OCI-M2 (cell line): ENCODE measurements around the gene RAMP3.
"Not testable (repeated sequence)": the region's sequence is repeated elsewhere in the genome, so short reads cannot be mapped to it uniquely, and the experiment has no call there.

ENCODE experiments used
- DNase-seq: peaks from one replicate; lab custom pipeline; 2025; ENCODE audit not compliant: unreplicated experiment; lab: John Stamatoyannopoulos, UW

The RAMP3 gene, protein sequence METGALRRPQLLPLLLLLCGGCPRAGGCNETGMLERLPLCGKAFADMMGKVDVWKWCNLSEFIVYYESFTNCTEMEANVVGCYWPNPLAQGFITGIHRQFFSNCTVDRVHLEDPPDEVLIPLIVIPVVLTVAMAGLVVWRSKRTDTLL

DNA sequence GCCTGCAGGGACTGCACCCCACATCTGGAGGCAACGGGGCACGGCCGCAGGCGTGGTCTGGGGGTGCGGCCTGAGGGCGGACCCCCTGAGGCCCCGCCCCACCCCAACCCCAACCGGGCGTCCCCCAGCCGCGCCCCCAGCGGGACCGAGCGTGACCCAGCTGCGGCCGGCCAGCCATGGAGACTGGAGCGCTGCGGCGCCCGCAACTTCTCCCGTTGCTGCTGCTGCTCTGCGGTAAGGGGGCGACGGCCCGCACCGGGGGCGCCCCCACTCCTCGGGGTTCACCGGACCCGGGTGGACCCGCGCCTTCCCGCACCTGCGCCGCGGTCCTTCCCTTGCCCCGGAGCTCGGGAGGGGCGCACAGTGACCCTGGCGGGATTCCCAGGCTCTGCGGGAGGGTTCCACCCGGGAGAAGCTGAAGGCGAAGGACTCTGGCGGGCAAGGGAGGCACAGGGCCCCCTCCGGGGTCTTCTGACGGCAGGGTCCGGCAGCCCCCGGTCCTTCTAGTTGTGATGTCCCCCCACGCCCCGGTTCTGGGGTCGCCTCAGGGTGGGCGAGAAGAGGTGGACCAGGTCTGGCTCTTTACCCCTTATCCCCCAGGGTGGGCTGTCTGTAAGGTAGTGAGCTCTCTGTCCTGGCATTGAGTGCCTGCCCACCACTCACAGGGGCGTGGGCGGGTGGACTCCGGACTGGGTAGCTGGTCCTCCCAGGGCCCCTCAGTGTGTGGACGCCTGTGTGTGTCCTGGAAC is at the start of gene RAMP3:
TSS of gene RAMP3 (plus strand) at position 139 of the 749 bp plus-strand sequence. CDS start at position 177, 38 bp downstream.
- no peak for DNase-seq

DNA sequence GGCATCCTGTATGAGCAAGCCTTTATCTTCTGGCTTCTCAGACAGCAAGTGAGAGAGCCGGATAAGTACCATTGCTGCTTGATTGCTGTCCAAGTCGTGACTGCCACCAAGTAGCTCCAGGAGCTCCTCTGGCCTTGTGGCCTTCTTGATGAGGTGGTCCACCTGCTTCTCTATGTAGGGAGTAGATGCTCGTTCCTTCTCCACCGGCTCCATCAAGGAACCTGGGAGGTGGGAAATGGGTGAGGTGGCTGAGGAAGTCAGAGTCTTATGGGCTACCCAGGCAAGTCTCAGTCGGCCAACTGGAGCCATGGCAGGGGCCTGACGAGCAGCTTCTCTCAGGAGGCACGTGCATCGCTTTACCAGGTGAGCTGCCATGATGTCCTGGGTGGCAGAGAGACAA is 48.7 kb upstream of the RAMP3 start:
- DNase-seq: no peak

DNA sequence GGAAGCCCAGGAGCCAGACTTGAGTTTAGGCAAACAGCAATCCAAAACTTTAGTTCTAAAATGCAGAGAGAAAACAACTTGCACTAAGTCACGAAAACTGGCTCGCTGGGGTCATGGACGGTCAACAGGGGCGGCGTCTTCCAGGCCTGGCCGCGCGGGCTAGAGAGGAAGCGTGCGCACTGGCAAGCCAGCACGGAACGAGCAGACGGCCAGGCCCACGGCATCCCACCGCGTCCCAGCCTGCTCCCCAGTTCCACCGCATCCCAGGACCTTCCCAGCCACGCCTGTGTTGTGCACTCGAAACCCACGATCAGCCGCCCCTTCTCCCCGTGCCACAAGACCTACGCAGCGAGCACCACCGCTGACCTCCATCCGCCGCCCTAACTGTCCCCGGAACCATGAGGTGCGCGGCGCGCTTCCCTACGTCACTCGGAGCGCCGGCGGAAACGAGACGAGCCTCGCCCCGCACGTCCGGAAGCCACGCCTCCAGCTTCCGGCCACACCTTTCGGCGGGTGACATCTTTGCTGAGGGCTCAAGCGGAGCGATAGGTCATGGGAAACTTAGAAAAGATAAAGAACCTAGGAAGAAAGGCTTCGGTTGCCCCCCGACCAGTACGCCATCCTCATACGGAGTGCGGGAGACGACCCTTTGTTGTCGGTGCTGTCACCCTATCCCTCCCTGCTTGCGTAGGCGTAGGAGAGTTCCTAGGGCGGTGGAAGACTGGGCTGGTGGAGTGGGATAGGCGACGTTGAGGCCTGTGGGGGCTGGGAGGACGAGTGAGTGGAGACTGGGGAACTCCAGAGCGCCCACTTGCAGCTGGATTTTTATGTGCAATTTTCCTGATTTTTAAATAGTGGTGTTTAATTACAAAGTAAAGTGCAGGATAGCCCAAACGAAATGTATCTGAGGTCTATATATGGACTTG is 46.0 kb upstream of the RAMP3 start, which contains the start of gene TBRG4:
TSS of gene TBRG4 (minus strand) at position 400 of the 926 bp plus-strand sequence. CDS start 2,460 bp downstream, outside the sequence.
- DNase-seq: peak; percentile 19

DNA sequence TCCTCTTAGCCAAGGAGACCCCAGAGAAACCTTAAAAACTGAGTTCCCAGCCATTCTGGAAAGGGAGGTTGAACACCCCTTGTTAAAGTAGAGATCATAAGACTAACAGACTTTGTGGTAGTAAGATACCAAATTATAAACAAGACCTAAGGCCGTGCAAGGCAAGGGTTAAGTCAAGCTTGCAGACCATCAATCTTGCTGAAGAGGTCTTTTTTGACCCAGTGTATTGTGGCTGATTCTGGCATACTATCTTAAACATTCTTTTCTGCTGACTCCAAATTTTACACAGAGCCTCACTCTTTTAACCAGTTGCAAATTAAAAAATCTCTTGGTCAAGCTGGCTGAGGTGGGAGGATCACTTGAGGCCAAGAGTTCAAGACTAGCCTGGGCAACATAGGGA is 44.9 kb upstream of the RAMP3 start:
- DNase-seq: no peak

DNA sequence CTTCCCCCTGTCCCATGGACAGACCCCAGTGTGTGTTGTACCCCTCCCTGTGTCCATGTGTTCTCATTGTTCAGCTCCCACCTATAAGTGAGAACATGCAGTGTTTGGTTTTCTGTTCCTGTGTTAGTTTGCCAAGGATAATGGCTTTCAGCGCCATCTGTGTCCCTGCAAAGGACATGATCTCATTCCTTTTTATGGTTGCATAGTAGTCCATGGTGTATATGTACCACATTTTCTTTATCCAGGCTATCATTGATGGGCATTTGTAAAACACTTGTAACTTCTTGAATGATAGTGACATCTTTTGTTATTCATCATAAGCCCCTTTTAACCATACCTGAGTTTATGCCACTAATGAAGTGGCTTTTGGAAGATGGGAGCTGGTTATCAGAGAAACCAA is 43.3 kb upstream of the RAMP3 start:
- not testable (repeated sequence) for DNase-seq

DNA sequence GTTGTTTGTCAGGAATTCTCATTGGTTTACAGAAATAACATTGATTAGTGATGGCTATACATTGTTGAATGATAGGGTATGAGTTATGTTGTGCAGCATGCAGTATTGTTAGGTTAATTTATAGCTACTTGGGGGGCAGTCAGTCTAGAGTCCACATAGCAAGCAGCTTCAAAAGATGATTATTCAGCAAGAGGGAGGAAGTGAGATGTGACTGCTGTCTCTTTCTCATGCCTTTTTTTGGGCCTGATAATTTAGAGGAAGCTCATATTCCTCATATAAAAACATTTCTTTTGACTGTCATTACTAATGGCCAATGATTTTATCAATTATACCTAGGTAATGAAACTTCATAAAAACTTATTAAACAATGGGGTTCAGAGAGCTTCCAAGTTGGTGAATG is 42.7 kb upstream of the RAMP3 start:
- no peak for DNase-seq

DNA sequence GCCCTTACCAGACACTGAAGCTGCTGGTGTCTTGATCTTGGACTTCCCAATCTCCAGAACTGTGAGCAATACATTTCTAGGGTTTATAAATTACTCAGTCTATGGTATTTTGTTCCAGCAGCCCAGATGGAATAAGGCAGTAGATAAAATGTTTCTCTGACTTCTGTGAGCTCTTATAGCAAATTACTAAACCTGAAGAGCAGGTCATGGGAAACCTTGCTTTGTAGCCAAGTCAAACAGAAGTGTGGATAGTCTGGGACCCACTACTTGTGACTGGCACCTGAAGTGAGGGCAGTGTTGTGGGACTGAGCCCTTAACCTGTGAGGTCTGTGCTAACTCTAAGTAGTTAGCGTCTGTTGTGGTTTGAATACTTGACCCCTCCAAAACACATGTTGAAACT is 41.5 kb upstream of the RAMP3 start:
- DNase-seq: no peak

DNA sequence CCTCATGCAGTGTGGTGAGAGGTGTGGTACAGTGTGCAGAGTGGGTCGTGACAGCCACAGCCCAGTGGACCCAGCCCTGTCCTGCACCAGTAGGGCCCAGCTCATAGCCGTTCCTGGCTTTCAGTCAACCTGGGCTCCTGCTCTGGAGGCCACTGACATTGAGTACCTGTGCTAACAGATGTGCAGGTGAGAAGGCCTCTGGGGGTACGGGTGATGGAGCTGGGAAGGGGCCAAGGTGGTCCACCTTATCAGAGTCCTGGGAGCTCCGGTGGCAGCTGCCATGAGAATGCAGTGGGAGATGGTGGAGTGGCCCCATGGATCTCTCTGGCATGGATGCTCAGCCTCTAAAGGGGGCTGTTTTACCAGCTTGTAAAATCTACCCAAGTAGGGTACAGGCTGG is 40.0 kb upstream of the RAMP3 start:
- no peak for DNase-seq

DNA sequence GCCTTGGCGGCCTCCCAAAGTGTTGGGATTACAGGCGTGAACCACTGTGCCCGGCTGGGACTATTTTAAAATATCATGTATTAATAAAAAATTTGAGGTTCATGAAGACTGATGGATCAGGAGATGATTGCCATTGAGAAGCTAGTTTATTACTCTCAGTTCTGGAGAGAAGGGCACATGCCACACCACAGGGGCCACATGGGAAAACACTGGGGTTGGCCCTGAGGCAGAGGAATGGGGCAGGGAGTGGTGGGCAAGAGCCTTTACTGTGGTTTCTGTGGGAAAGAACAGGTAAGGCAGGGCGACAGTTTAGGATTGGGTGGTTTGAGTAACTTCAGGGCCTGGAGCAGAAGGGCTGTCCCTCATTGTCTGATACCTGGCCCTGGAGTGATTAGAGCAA is 39.3 kb upstream of the RAMP3 start:
- DNase-seq: no peak

DNA sequence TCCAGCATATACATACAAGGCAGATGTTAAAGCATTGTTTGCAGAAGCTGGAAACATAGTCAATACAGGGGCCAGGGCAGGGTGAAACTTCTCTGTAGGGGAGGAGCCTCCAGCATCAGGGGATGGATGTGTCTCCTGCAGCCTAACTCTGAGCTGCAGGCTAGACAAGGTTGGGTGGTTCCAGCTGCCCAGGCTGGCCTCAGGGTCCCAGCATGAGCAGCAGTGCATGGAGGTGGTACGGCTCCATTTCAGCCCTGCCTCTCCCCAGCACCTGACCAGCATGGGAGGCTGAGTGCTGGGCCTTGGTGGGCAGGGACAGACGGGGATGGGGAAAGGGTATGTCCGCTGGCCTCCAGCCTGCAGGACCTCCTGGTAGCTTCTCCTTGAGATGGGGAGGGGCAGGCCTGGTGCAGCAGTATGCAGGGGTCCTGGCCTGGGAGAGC is 38.7 kb upstream of the RAMP3 start:
- DNase-seq: no peak

DNA sequence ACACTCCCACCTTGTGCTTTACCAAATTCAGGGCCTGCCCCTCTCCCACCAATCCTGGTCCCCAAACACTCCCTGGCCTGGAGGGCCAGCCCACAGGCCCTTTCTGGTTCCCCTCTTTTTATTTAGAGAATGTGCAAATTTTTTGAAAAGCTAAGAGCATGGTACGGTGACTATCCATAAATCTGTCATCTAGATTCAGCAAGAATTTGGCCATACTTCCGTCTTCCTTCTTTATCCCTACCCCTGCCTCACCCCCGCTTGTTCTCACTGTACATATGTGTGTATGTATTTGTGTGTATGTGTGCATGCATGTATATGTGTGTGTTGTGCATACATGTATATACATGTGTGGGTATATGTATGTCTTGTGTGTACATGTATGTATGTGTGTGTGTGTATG is 38.0 kb upstream of the RAMP3 start:
- no peak for DNase-seq

DNA sequence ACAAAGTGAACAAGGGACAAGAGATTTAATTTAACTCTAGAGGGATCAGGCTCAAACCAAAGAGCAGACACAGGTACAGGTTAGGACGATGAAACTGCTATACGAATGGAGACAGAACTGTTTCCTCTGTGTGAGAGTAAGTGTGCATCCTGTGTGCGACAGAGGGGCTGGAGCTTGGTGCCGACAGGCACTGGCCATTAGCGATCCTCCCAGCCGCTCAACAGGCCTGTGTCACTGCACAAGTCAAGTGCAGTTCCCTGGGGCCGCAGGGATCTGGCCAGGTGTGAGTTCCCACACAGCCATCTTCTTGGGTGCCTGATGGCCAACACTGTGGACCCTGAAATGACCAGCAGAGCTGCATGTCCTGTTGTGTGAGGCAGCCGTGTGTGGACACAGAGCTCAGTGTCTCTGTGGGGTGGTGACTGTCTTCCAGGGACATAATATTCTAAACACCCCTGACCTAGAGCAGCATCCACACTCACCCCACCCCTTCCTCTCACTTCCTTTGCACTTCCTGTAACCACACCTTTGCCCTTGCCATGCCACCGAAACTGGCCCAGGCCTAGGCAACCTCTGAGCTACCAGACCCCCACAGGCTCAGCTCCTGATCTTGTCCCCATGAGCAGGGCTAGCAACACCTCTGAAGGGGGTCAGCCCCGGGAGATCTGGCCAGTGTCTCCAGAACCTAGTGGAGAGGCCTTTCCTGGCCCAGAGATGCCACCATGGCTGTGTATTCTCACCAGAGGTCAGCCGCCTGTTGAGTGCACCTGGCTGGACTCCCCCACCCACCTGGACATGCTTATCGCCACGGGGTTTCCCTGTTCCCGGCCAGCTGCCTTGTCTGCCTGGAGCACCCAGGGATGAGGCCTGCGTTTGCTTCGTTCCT is 34.4 kb upstream of the RAMP3 start:
- no peak for DNase-seq

DNA sequence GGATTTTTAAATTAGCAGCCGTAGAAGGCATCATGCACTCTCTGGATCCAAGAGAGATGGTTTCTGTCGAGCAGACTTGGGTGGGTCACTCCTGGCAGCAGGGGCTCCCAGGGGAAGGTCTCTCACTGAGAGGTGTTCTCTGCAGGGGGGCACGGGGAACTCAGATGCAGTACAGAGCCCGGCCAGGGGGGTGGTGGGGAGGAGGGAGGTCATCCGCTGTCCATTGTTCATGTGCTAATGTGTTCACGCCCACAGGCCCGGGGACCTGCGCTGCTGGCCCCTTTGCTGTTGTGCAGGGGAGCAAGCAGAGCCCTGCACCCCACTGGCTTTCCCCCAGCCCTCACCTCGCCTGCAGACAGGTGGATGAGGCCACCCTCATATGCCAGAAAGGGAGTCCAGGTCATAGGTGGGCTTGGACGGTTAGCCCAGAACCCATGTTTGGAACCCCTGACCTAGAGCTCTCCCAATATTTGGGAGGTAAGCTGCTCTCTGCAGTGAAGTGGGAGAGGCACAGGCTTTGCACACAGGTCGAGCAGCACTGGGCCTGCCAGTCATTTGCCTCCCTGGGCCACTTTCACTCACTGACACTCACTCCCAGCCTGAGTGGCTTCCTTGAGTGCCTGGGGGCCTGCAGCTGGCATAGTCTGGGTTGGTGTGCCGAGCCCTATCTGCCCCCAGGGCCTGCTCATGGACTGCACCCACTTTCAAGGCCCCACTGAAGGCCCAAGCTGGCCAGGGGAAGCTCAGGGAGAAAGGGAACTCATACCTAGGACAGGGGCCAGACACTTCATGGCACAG is 33.5 kb upstream of the RAMP3 start:
- no peak for DNase-seq

DNA sequence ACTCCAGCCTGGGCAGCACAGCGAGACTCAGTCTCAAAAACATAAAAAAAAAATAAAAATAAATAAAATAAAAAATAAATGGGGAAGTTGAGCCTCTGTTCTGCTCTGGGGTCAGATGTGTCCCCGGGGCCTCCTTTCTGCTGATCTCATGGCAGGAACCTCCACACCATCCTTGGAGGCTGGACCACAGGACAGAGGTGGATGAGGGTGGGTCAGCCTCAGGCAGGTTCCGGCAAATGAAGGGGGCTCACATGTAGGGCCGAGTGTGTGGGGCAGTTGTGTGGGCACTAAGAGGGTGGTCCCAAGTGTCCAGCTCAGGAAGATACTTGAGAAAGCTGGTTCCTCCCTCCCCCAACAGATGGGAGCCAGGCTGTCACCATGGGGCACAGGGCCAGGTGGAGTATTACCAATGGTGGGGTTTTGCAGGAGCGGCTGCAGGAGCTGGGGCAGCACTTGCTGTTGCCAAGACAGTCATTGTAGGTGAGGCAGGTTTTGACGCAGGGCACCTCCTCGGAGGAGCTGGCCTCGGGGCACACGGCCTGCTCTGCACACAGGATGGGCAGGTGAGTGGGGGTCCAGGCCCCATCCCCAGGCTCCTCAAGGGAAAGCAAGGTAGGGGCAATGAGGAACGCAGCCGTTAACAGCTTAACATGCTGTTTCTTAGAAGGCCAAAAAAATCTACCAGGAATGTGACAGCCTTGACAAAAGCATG is 32.2 kb upstream of the RAMP3 start:
- no peak for DNase-seq

DNA sequence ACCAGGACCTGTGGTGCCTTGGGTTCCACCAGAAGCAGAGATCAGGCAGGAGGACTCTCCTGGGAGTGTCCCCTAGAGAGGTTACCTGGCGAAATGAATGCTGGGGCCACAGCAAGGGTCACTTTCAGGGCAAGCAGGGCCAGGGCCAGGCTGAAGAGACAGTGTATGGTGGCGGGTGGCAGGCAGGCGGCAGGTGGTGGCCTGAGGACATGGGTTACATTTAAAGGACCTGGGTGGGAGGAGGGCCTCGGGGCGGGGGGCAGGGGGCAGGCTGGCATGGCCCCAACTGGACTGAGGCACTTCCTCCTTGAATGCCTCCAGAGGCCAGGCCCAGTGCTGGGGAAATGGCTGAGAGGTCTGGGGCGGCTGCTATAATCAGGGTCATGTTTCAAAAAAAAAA is 31.4 kb upstream of the RAMP3 start:
- no peak for DNase-seq

DNA sequence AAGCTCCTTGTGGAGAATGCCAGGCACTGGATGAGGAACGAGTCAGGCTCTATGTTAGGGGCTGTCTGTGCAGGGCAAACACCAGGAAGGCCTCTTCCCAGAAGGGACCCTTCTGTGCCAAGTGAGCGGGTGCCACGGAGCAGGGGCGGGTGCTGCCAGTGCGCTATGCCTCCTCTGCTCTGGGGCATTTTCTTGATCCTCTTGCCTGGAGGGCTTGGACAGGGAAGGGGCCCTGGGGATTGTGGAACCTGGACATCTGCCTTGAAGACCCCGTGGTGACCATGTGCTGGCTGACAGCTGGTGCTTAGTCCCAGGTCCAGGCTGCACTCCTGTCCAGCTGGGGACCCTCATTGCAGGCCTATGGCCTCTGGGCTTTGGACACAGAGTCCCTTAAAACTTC is 30.7 kb upstream of the RAMP3 start:
- no peak for DNase-seq

DNA sequence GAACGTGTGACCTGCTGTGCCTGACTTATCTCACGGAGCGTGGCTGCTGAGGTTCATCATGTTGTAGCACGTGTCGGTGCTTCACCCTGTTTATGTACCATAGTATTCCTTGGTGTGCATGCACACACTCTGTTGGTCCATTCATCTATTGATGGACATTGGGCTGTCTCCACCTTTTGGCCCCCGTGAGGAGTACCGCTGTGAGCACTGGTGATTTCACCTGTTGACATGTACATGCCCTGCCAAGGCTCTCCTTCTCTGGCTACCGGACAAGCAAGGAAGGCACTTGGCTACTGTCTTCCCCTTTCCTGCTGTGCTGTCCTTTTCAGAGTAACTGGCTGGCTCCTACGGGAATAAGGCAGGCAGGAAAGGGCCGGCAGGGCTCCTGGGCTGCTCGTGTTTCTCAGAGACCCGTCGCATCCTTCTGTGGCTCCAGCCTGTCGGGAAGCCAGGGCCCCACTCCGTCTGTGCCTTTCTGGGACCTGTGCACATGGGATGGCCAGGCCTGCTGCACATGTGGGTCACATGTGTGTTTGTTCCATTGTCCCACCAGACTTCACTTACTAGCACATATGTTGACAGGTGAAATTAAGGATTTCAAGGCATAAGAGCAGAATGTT is 28.3 kb upstream of the RAMP3 start:
- DNase-seq: no peak

DNA sequence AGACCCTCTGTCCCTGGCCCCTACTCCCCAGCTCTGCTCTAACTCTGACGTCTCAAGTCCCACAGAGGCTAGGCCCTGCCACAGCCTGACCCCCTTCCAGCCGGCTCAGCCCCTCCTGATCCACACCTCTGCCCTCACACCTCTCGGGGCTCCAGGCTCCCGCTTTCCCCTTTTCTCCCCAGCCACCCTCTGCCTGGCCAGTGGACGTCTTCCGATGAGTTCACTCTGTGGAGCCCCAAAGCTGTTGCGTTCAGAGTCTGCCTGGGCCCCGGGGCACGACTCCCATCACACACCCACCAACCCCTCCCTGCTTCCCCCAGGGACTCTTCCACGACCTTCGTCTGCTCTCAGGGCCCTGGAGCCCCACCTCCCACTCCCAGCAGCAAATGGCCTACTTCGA is 27.7 kb upstream of the RAMP3 start:
- DNase-seq: no peak

DNA sequence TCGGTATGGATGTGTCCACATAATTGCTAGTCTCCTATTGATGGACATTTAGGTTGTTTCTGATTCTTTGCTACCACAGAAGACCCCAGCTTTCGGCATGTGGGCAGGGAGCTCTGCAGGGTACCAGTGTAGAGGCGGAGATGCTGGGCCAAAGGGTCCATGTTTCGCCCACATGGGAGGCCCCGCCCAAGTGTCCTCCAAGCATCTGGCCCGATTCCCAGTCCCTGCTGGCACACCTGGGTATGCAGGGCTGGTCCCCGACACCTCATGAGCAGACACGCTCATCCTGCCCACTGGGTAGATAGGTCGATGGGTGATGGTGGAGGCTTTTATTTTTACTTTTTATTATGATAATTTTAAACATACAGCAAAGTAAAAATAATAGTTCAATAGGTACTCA is 26.7 kb upstream of the RAMP3 start:
- no peak for DNase-seq
